K562 (cell line): ENCODE data around the gene GAGE2A. TPM values are rescaled to one million over a fixed set of nuclear protein-coding genes. Genes with fewer than 3 reads are reported as not detected.
"Not testable (repeated sequence)": the region's sequence is repeated elsewhere in the genome, so short reads cannot be mapped to it uniquely, and the experiment has no call there.

Experiments used
- ATAC-seq: fragments of 200-7000 bp; cut with Tn5 transposase; 3 replicates; pipeline ENCODE4 v1.9.1; 2020; ENCODE audit warnings: moderate library complexity
- BruUV-seq: library from RNA; stranded (reverse); fragments of 400-500 nt; replicated peaks from 2 replicates; lab custom pipeline; 2021; lab: Mats Ljungman, UMichigan
- CTCF ChIA-PET: fragments of 300-600 bp; formaldehyde crosslinking; extraction: SDS; loops from one replicate; lab custom pipeline; 2021; ENCODE audit warnings: low intra/inter-chr PET ratio; lab: Yijun Ruan, JAX
- POLR2A ChIA-PET: fragments of 300-600, 350-650 bp; sonication (Branson Sonifier 250); formaldehyde crosslinking; extraction: SDS; loops from one replicate; lab custom pipeline; 2021; ENCODE audit warnings: antibody characterized with exemption, inconsistent platforms; lab: Yijun Ruan, JAX
- DNase-seq, 4 experiments: peaks; one replicate each; pipeline versions ENCODE4 v3.0.0 to v3.0.0-alpha.2; 2011 to 2018; ENCODE audit warnings: low spot score in 3 of 4, mixed read lengths in 3 of 4; ENCODE audit errors: extremely low read depth in 1 of 4
- FAIRE-seq: peaks from 2 replicates; lab custom pipeline; 2011; peaks lifted over from hg19 to GRCh38; lab: Jason Lieb, UNC
- H2AFZ ChIP-seq: 2 replicates; pipeline ENCODE4 v1.6.0; 2011; ENCODE audit warnings: low read depth, low read length, control low read depth, inconsistent platforms
- H3K27ac ChIP-seq: fragments of 200-600 bp; 3 replicates; pipeline ENCODE4 v1.8.0; 2011; ENCODE audit warnings: low read depth, mild to moderate bottlenecking, control low read depth, inconsistent platforms, low read length, moderate library complexity, mixed read lengths; ENCODE audit errors: extremely low read depth
- H3K27me3 ChIP-seq, 2 experiments: fragments of 300-600 bp in 1 of 2; 2 replicates in 1 of 2; 3 replicates in 1 of 2; pipeline versions ENCODE4 v1.6.0 to v1.8.0; 2011; ENCODE audit warnings: inconsistent platforms in 2 of 2, low read length in 2 of 2, mild to moderate bottlenecking in 1 of 2, mixed read lengths in 1 of 2, moderate library complexity in 1 of 2; ENCODE audit not compliant: control insufficient read depth in 2 of 2, insufficient read depth in 2 of 2
- H3K36me3 ChIP-seq: fragments of 300-600 bp; 3 replicates; pipeline ENCODE4 v1.8.0; 2011; ENCODE audit warnings: mild to moderate bottlenecking, low read length, inconsistent platforms; ENCODE audit not compliant: control insufficient read depth, insufficient read depth
- H3K4me1 ChIP-seq, 2 experiments: fragments of 200-600 bp in 1 of 2; replicated peaks in 1 of 2; 2 replicates in 1 of 2; 3 replicates in 1 of 2; pipeline versions ENCODE4 v1.5.1 to v1.8.0; 2011; ENCODE audit warnings: inconsistent platforms in 2 of 2, low read length in 2 of 2, mild to moderate bottlenecking in 1 of 2, mixed read lengths in 1 of 2, moderate library complexity in 1 of 2; ENCODE audit not compliant: control insufficient read depth in 2 of 2, insufficient read depth in 2 of 2
- H3K4me2 ChIP-seq: 2 replicates; pipeline ENCODE4 v1.6.1; 2011; ENCODE audit warnings: low read length, control low read depth, inconsistent platforms, mixed read lengths; ENCODE audit not compliant: insufficient read depth
- H3K4me3 ChIP-seq: fragments of 200-600 bp; sonication (generic), shearing (Covaris generic); 2 replicates; pipeline ENCODE4 v1.5.1; 2016; ENCODE audit warnings: control low read depth, inconsistent platforms
- H3K79me2 ChIP-seq: fragments of 200-600 bp; 3 replicates; pipeline ENCODE4 v1.8.0; 2011; ENCODE audit warnings: low read length, inconsistent platforms; ENCODE audit not compliant: control insufficient read depth, insufficient read depth
- H3K9ac ChIP-seq, 2 experiments: 2 replicates each; pipeline versions ENCODE4 v1.6.0 to v1.6.1; 2011; ENCODE audit warnings: low read depth in 2 of 2, low read length in 2 of 2, control low read depth in 1 of 2, inconsistent platforms in 1 of 2, mild to moderate bottlenecking in 1 of 2, mixed read lengths in 1 of 2; ENCODE audit not compliant: insufficient read depth in 1 of 2
- H3K9me1 ChIP-seq: one replicate; pipeline ENCODE4 v1.6.0; 2011; ENCODE audit warnings: inconsistent platforms, mild to moderate bottlenecking, low read length, moderate library complexity; ENCODE audit not compliant: control insufficient read depth, insufficient read depth
- H3K9me3 ChIP-seq: replicated peaks from 2 replicates; pipeline ENCODE4 v1.5.1; 2011; ENCODE audit warnings: low read depth, low read length, inconsistent platforms; ENCODE audit not compliant: control insufficient read depth, insufficient read depth
- H4K20me1 ChIP-seq: replicated peaks from 2 replicates; pipeline ENCODE4 v1.6.1; 2011; ENCODE audit warnings: low read length, inconsistent platforms, mixed read lengths; ENCODE audit not compliant: control insufficient read depth, insufficient read depth
- WGBS: fragments of 100-300 bp; shearing (Covaris generic); methylation state at CpG from one replicate; pipeline ENCODE4 v1.1.6; 2016; ENCODE audit warnings: low coverage, mixed read lengths; ENCODE audit not compliant: insufficient coverage; ENCODE audit errors: missing lambda C conversion rate; 5-methylcytosine and 5-hydroxymethylcytosine counted together
- in situ Hi-C: fragments of 300-500 bp; cut with MboI; formaldehyde crosslinking; loops from 4 replicates; pipeline ENCODE4 v1.15.0; 2018; ENCODE audit warnings: inconsistent platforms, mixed read lengths
- intact Hi-C: fragments of 100-400 bp; cut with micrococcal nuclease; formaldehyde crosslinking; loops from 2 replicates; pipeline ENCODE4 v1.14.2; 2022
- polyA plus RNA-seq, 8 experiments: library from polyadenylated mRNA; depleted of rRNA in 4 of 8; stranded (reverse) in 5 of 8; unstranded in 3 of 8; fragments of >200 nt; fragmentation: Nextera tagmentation in 2 of 8; fragmentation: Illumina TruSeq in 1 of 8; extraction: Ambion mirVana in 2 of 8; extraction: Trizol in 1 of 8; gene quantifications; 2 replicates each; pipeline versions ENCODE4 v1.2.1 to v1.2.3, GENCODE V29; 2011 to 2014; ENCODE audit warnings: inconsistent platforms in 1 of 8, missing spikeins in 1 of 8
- total RNA-seq, 7 experiments: library from RNA; depleted of rRNA in 6 of 7; stranded (reverse); fragments of >200 nt in 6 of 7; fragmentation: Illumina TruSeq in 2 of 7; extraction: Trizol in 2 of 7; gene quantifications; 2 replicates each; pipeline versions ENCODE4 v1.2.1 to v1.2.3, GENCODE V29; 2011 to 2021; ENCODE audit warnings: low replicate concordance in 1 of 7

The GAGE2A gene
- total and polyA plus RNA-seq, 9 of the 15 experiments (the other 6 are each of a cell fraction or from before 2014, with no cell fraction given) = 2.7 to 583 (median 84.6) TPM

DNA sequence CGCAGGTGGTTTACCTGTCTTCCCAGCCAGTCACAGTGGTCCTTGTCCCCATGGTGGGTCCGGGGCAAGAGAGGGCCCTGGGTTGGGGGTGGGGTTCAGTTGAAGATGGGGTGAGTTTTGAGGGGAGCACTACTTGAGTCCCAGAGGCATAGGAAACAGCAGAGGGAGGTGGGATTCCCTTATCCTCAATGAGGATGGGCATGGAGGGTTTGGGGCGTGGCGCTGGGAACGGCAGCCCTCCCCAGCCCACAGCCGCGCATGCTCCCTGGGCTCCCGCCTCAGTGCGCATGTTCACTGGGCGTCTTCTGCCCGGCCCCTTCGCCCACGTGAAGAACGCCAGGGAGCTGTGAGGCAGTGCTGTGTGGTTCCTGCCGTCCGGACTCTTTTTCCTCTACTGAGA, 28.8 kb upstream of the GAGE2A start, which contains the start of gene GAGE12F:
TSS of gene GAGE12F (plus strand) at position 301 of the 400 bp plus-strand sequence. CDS start 1,155 bp downstream, outside the sequence.
- H3K4me2 ChIP-seq, H3K9me3 ChIP-seq, FAIRE-seq, ATAC-seq, DNase-seq, H3K79me2 ChIP-seq, H3K27ac ChIP-seq, CTCF ChIA-PET, H3K4me1 ChIP-seq, H3K9ac ChIP-seq, H3K4me3 ChIP-seq, H3K9me1 ChIP-seq, POLR2A ChIA-PET, H2AFZ ChIP-seq, intact Hi-C loops, H4K20me1 ChIP-seq, BruUV-seq, H3K36me3 ChIP-seq, H3K27me3 ChIP-seq: not testable (repeated sequence)
- in situ Hi-C loops = loop anchor here (10.0 kb wide), 1 partner anchor 256 kb away; the partner anchor contains the start of gene GAGE10
- no CpG with 5 or more reads among the region's 16 CpGs for WGBS

DNA sequence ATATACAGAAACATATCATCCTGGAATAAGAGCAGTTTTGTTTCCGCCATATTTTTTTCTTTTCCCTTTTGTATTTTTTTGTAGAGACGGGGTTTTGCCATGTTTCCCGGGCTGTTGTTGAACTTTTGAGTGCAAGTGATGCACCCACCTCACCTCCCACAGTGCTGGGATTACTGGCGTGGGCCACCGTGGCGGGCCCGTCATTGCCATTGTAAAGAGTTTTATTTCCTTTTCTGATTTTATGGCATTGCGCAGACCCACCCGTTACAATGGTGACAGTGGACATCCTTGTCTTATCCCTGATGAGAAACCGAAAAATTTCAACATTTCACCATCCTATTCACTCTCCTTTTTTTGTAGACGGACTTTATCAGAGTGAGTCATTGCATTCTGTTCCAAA, 20.6 kb upstream of the GAGE2A start:
- DNase-seq, H3K9me1 ChIP-seq, CTCF ChIA-PET, FAIRE-seq, H3K36me3 ChIP-seq, H3K27ac ChIP-seq, H3K79me2 ChIP-seq, H3K9me3 ChIP-seq, H4K20me1 ChIP-seq, H3K9ac ChIP-seq, POLR2A ChIA-PET, H2AFZ ChIP-seq, BruUV-seq, H3K27me3 ChIP-seq, H3K4me3 ChIP-seq, H3K4me1 ChIP-seq, ATAC-seq, intact Hi-C loops, H3K4me2 ChIP-seq: not testable (repeated sequence)
- no CpG with 5 or more reads among the region's 11 CpGs for WGBS
- in situ Hi-C loops = loop anchor here (10.0 kb wide), 1 partner anchor 264 kb away; the partner anchor contains the start of gene GAGE10

DNA sequence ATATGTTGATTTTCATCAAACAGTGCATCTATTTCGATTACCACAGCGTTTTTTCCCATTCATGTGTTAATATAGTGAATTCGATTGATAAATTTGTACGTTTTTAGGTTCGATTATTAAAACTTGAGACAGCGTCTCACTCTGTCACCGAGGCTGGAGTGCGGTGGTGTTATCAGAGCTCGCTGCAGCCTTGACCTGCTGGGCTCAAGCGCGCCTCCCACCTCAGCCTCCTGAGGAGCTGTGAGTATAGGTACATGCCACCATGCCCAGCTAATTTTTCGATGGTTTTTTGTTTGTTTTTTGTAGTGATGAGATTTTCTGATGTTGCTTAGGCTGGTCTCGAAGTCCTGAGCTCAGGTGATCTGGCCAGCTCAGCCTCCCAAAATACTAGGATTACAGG, 20.1 kb upstream of the GAGE2A start:
- H3K4me1 ChIP-seq, CTCF ChIA-PET, H3K36me3 ChIP-seq, H3K27ac ChIP-seq, FAIRE-seq, POLR2A ChIA-PET, H3K27me3 ChIP-seq, DNase-seq, BruUV-seq, H2AFZ ChIP-seq, H3K9me1 ChIP-seq, H3K9ac ChIP-seq, H3K4me2 ChIP-seq, ATAC-seq, H4K20me1 ChIP-seq, H3K9me3 ChIP-seq, intact Hi-C loops, H3K4me3 ChIP-seq, H3K79me2 ChIP-seq: not testable (repeated sequence)
- in situ Hi-C loops = loop anchor here (10.0 kb wide), 1 partner anchor 264 kb away; the partner anchor contains the start of gene GAGE10
- WGBS = no CpG with 5 or more reads among the region's 13 CpGs

DNA sequence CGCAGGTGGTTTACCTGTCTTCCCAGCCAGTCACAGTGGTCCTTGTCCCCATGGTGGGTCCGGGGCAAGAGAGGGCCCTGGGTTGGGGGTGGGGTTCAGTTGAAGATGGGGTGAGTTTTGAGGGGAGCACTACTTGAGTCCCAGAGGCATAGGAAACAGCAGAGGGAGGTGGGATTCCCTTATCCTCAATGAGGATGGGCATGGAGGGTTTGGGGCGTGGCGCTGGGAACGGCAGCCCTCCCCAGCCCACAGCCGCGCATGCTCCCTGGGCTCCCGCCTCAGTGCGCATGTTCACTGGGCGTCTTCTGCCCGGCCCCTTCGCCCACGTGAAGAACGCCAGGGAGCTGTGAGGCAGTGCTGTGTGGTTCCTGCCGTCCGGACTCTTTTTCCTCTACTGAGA, 19.2 kb upstream of the GAGE2A start, which contains the start of gene GAGE12G:
TSS of gene GAGE12G (plus strand) at position 301 of the 400 bp plus-strand sequence. CDS start 1,155 bp downstream, outside the sequence.
- H3K27me3 ChIP-seq, H3K4me3 ChIP-seq, intact Hi-C loops, ATAC-seq, H2AFZ ChIP-seq, H3K27ac ChIP-seq, H3K36me3 ChIP-seq, H3K9me3 ChIP-seq, in situ Hi-C loops, H4K20me1 ChIP-seq, FAIRE-seq, DNase-seq, H3K9me1 ChIP-seq, H3K4me1 ChIP-seq, POLR2A ChIA-PET, BruUV-seq, H3K79me2 ChIP-seq, CTCF ChIA-PET, H3K9ac ChIP-seq, H3K4me2 ChIP-seq: not testable (repeated sequence)
- no CpG with 5 or more reads among the region's 16 CpGs for WGBS
